HepG2 (cell line): Measurements from ENCODE around the gene ZNRF3. TPM values are rescaled to one million over a fixed set of nuclear protein-coding genes. Genes with fewer than 3 reads are reported as not detected.

Experiments
- ATF6 ChIP-seq: sonication (generic); formaldehyde crosslinking; conservative IDR thresholded peaks from 2 replicates; pipeline ENCODE4 v1.4.0; 2020; ENCODE audit warnings: missing genetic modification reagents
- BRCA1 ChIP-seq: sonication (generic); formaldehyde crosslinking; IDR thresholded peaks from 2 replicates; pipeline ENCODE4 v1.4.0; 2020; ENCODE audit warnings: missing genetic modification reagents
- CBFB ChIP-seq: sonication (generic); formaldehyde crosslinking; IDR thresholded peaks from 2 replicates; pipeline ENCODE4 v1.4.0; 2020; ENCODE audit warnings: missing genetic modification reagents
- CEBPB ChIP-seq: IDR thresholded peaks from 2 replicates; pipeline ENCODE4 v1.6.1; 2011; ENCODE audit warnings: low read depth, low read length, improper control_type of control experiment, borderline replicate concordance
- ELF1 ChIP-seq: sonication (generic); formaldehyde crosslinking; IDR thresholded peaks from 2 replicates; pipeline ENCODE4 v1.4.0; 2020; ENCODE audit warnings: missing genetic modification reagents
- FOXM1 ChIP-seq: sonication (generic); formaldehyde crosslinking; IDR thresholded peaks from 2 replicates; pipeline ENCODE4 v1.5.0; 2020; ENCODE audit warnings: missing genetic modification reagents
- GATAD2A ChIP-seq: IDR thresholded peaks from 2 replicates; pipeline ENCODE4 v1.6.1; 2016
- HDAC2 ChIP-seq: sonication (generic); formaldehyde crosslinking; IDR thresholded peaks from 2 replicates; pipeline ENCODE4 v1.4.0; 2020; ENCODE audit warnings: missing genetic modification reagents
- LCORL ChIP-seq, 2 experiments: fragments of 450-650 bp in 1 of 2; sonication (generic) in 1 of 2; formaldehyde crosslinking in 1 of 2; IDR thresholded peaks; 2 replicates each; pipeline versions ENCODE4 v1.5.0 to v1.6.1; 2017 to 2020; ENCODE audit warnings: antibody characterized with exemption in 1 of 2, missing genetic modification reagents in 1 of 2
- NFKB2 ChIP-seq: sonication (generic); formaldehyde crosslinking; IDR thresholded peaks from 2 replicates; pipeline ENCODE4 v1.4.0; 2020; ENCODE audit warnings: missing genetic modification reagents, borderline replicate concordance
- NR2F2 ChIP-seq: IDR thresholded peaks from 2 replicates; pipeline ENCODE4 v1.6.1; 2012; ENCODE audit warnings: low read depth, inconsistent platforms, borderline replicate concordance
- PCBP2 ChIP-seq: fragments of 200-400 bp; formaldehyde crosslinking; optimal IDR thresholded peaks from 2 replicates; pipeline ENCODE3; 2018; ENCODE audit warnings: low read length, low read depth; ENCODE audit not compliant: poor library complexity, severe bottlenecking
- PPARG ChIP-seq: conservative IDR thresholded peaks from 2 replicates; pipeline ENCODE4 v1.6.1; 2016; ENCODE audit warnings: missing biosample characterization, missing genetic modification reagents
- SAP130 ChIP-seq: IDR thresholded peaks from 2 replicates; pipeline ENCODE4 v1.6.1; 2016; ENCODE audit warnings: low read depth
- TBP ChIP-seq: sonication (generic); formaldehyde crosslinking; IDR thresholded peaks from 2 replicates; pipeline ENCODE4 v1.5.0; 2020; ENCODE audit warnings: missing genetic modification reagents
- TBX2 ChIP-seq: sonication (generic); formaldehyde crosslinking; IDR thresholded peaks from 2 replicates; pipeline ENCODE4 v1.5.0; 2020; ENCODE audit warnings: missing genetic modification reagents, mild to moderate bottlenecking, borderline replicate concordance
- ZMAT3 ChIP-seq: sonication (generic); formaldehyde crosslinking; conservative IDR thresholded peaks from 2 replicates; pipeline ENCODE4 v1.7.0; 2021; ENCODE audit warnings: missing genetic modification reagents
- ZNF235 ChIP-seq: sonication (generic); formaldehyde crosslinking; IDR thresholded peaks from 2 replicates; pipeline ENCODE4 v1.8.1; 2023; ENCODE audit warnings: mild to moderate bottlenecking, missing genetic modification reagents, borderline replicate concordance
- ZNF362 ChIP-seq: sonication (generic); formaldehyde crosslinking; IDR thresholded peaks from 2 replicates; pipeline ENCODE4 v1.4.0; 2020; ENCODE audit warnings: missing genetic modification reagents, mild to moderate bottlenecking, borderline replicate concordance
- ZNF501 ChIP-seq: sonication (generic); formaldehyde crosslinking; IDR thresholded peaks from 2 replicates; pipeline ENCODE4 v1.5.1; 2020; ENCODE audit warnings: mild to moderate bottlenecking, moderate library complexity, missing genetic modification reagents
- ZNF563 ChIP-seq: sonication (generic); formaldehyde crosslinking; IDR thresholded peaks from 2 replicates; pipeline ENCODE4 v1.8.0; 2022; ENCODE audit warnings: mild to moderate bottlenecking, moderate library complexity, missing genetic modification reagents
- ZNF766 ChIP-seq: sonication (generic); formaldehyde crosslinking; IDR thresholded peaks from 2 replicates; pipeline ENCODE4 v1.5.0; 2020; ENCODE audit warnings: missing genetic modification reagents, borderline replicate concordance
- polyA plus RNA-seq, 8 experiments: library from polyadenylated mRNA; depleted of rRNA in 3 of 8; stranded (reverse) in 7 of 8; unstranded in 1 of 8; fragments of >200 nt; fragmentation: Illumina TruSeq in 4 of 8; extraction: Trizol in 4 of 8; gene quantifications; 2 replicates each; pipeline versions ENCODE4 v1.2.1 to v1.2.3, GENCODE V29; 2011 to 2016; ENCODE audit warnings: low read depth in 4 of 8, missing spikeins in 1 of 8, mixed read lengths in 1 of 8; ENCODE audit not compliant: insufficient read depth in 1 of 8
- total RNA-seq, 5 experiments: library from RNA; depleted of rRNA; stranded (reverse); fragments of >200 nt; fragmentation: Illumina TruSeq; extraction: Trizol; gene quantifications; 2 replicates each; pipeline ENCODE4 v1.2.3, GENCODE V29; 2016; ENCODE audit warnings: low read depth in 1 of 5
- TF ChIP-seq, protein P1 (sequence below): sonication (generic); formaldehyde crosslinking; IDR thresholded peaks from 2 replicates; pipeline ENCODE4 v1.4.0; 2020; ENCODE audit warnings: missing genetic modification reagents, borderline replicate concordance
- TF ChIP-seq, protein P2 (sequence below): sonication (generic); formaldehyde crosslinking; IDR thresholded peaks from 2 replicates; pipeline ENCODE4 v1.4.0; 2020; ENCODE audit warnings: mild to moderate bottlenecking, missing genetic modification reagents
- TF ChIP-seq, protein P3 (sequence below): sonication (generic); formaldehyde crosslinking; IDR thresholded peaks from 2 replicates; pipeline ENCODE4 v1.8.0; 2022; ENCODE audit warnings: mild to moderate bottlenecking, missing genetic modification reagents

The ZNRF3 gene
- total and polyA plus RNA-seq, 2 of the 13 experiments (the other 11 are each of a cell fraction or from before 2014, with no cell fraction given): 20.3 to 36.7 TPM

DNA sequence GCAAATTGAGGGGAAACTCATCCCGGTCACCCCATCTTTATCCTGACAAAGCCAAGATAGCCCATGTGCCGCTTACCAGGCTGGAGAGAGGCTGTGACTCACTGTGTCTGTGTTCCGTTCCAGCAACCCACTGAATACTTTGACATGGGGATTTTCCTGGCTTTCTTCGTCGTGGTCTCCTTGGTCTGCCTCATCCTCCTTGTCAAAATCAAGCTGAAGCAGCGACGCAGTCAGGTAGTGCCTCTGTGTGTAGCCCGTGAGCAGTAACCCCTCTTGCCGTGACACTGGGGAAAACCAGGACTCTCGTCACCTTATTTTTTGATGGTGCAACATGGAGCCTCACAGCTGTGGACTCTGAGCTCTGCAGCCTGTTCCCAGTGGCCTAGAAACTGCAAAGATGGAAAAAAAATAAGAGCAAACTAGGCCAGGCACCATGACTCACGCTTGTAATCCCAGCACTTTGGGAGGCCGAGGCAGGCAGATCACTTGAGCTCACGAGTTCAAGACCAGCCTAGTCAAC lies 161.3 kb downstream of the ZNRF3 start (continued):
- TF ChIP-seq FOXM1 (CRISPR knock-in tag): no peak
- no peak for TF ChIP-seq ZNF501
- no peak for TF ChIP-seq TBX2 (CRISPR knock-in tag)
- no peak for TF ChIP-seq PPARG
- no peak for TF ChIP-seq PCBP2
- no peak for TF ChIP-seq BRCA1
- TF ChIP-seq SAP130 (CRISPR knock-in tag): 0 out of 2 replicates have a peak, but pooled peaks have one; percentile 19
- no peak for TF ChIP-seq CBFB (CRISPR knock-in tag)
- TF ChIP-seq, protein P1, sequence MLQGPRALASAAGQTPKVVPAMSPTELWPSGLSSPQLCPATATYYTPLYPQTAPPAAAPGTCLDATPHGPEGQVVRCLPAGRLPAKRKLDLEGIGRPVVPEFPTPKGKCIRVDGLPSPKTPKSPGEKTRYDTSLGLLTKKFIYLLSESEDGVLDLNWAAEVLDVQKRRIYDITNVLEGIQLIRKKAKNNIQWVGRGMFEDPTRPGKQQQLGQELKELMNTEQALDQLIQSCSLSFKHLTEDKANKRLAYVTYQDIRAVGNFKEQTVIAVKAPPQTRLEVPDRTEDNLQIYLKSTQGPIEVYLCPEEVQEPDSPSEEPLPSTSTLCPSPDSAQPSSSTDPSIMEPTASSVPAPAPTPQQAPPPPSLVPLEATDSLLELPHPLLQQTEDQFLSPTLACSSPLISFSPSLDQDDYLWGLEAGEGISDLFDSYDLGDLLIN (CRISPR knock-in tag): no peak
- TF ChIP-seq, protein P2, sequence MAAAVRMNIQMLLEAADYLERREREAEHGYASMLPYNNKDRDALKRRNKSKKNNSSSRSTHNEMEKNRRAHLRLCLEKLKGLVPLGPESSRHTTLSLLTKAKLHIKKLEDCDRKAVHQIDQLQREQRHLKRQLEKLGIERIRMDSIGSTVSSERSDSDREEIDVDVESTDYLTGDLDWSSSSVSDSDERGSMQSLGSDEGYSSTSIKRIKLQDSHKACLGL: no peak
- no peak for TF ChIP-seq ZNF766 (CRISPR knock-in tag)
- TF ChIP-seq ZMAT3 (CRISPR knock-in tag): no peak
- TF ChIP-seq, protein P3, sequence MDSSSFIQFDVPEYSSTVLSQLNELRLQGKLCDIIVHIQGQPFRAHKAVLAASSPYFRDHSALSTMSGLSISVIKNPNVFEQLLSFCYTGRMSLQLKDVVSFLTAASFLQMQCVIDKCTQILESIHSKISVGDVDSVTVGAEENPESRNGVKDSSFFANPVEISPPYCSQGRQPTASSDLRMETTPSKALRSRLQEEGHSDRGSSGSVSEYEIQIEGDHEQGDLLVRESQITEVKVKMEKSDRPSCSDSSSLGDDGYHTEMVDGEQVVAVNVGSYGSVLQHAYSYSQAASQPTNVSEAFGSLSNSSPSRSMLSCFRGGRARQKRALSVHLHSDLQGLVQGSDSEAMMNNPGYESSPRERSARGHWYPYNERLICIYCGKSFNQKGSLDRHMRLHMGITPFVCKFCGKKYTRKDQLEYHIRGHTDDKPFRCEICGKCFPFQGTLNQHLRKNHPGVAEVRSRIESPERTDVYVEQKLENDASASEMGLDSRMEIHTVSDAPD: no peak
- TF ChIP-seq GATAD2A (CRISPR knock-in tag): peak; percentile 51; the same call in 1 of the 2 replicates
- no peak for TF ChIP-seq ATF6 (CRISPR knock-in tag)
- TF ChIP-seq ZNF563 (CRISPR knock-in tag): no peak
- TF ChIP-seq ELF1: no peak
- TF ChIP-seq ZNF235: no peak
- no peak for TF ChIP-seq NR2F2
- TF ChIP-seq ZNF362: peak; percentile 72; the same call in 1 of the 2 replicates
- TF ChIP-seq TBP: no peak
- TF ChIP-seq NFKB2 (CRISPR knock-in tag): no peak
- TF ChIP-seq HDAC2 (CRISPR knock-in tag): no peak
- peak; percentile 69; the same call in 1 of the 2 replicates for TF ChIP-seq CEBPB
- TF ChIP-seq LCORL (IDR thresholded peaks at IDR 0.05): no peak
- 0 out of 2 replicates have a peak, but pooled peaks have one; percentile 17 for TF ChIP-seq LCORL (CRISPR knock-in tag; IDR thresholded peaks at IDR 0.05)
